Activated CD4-positive, alpha-beta T cell treated with anti-CD3 and anti-CD28 coated beads, Interleukin-2, amount 10 ng/mL, durations not matched to agents 7 days and 5 days (primary cell): ENCODE measurements around the gene ZNF441. TPM values are rescaled to one million over a fixed set of nuclear protein-coding genes. Genes with fewer than 3 reads are reported as not detected.
"Not testable (repeated sequence)": the region's sequence is repeated elsewhere in the genome, so short reads cannot be mapped to it uniquely, and the experiment has no call there.

ENCODE experiments used
- CTCF ChIA-PET: fragments of 350-600 bp; sonication (Branson Sonifier 250); formaldehyde crosslinking; loops from one replicate; lab custom pipeline; 2021; ENCODE audit warnings: antibody characterized with exemption; lab: Charles Lee
- POLR2A ChIA-PET: fragments of 350-600 bp; sonication (Branson Sonifier 250); formaldehyde crosslinking; loops from one replicate; lab custom pipeline; 2021; ENCODE audit warnings: antibody characterized with exemption; lab: Charles Lee
- DNase-seq: peaks from one replicate; pipeline ENCODE4 v3.0.0-alpha.2; 2020
- H3K27ac Mint-ChIP-seq: one replicate; pipeline ENCODE4 v1.8.0; 2021; ENCODE audit warnings: mild to moderate bottlenecking, moderate library complexity, mixed read lengths
- H3K27me3 Mint-ChIP-seq: one replicate; pipeline ENCODE4 v1.8.0; 2021; ENCODE audit warnings: mixed read lengths
- H3K36me3 Mint-ChIP-seq: one replicate; pipeline ENCODE4 v1.8.0; 2021; ENCODE audit warnings: low read depth, mixed read lengths
- H3K4me1 Mint-ChIP-seq: one replicate; pipeline ENCODE4 v1.8.0; 2021; ENCODE audit warnings: mixed read lengths
- H3K4me3 Mint-ChIP-seq: one replicate; pipeline ENCODE4 v1.8.0; 2021; ENCODE audit warnings: mild to moderate bottlenecking, moderate library complexity, mixed read lengths
- H3K9me3 Mint-ChIP-seq: one replicate; pipeline ENCODE4 v1.8.0; 2021; ENCODE audit warnings: mixed read lengths
- total RNA-seq, 2 experiments: library from RNA; stranded (reverse); gene quantifications; one replicate each; pipeline ENCODE4 v1.2.3, GENCODE V29; 2021

Gene ZNF441
- total RNA-seq, 2 experiments from 2014 or later, result 7.3 to 8.2 TPM

- Mint-ChIP-seq H3K4me1 (no peaks in the 10 kb centered on the region), H3K9me3 (peaks cover 51% of the 10 kb centered on the region), H3K4me3 (no peak overlapping the region), H3K27ac (no peak overlapping the region), H3K36me3 (peaks cover 2% of the 10 kb centered on the region), H3K27me3 (peaks cover 7% of the 10 kb centered on the region)
- ChIA-PET CTCF (no interaction called here), POLR2A (no interaction called here)
- DNase-seq, result no peak
Observed at GRCh38 chr19:11752244-11752736, 14.5 kb upstream of the ZNF441 start.

- POLR2A ChIA-PET, result no interaction called here
- peaks cover 49% of the 10 kb centered on the region for H3K9me3 Mint-ChIP-seq
- no peak overlapping the region for H3K27ac Mint-ChIP-seq
- DNase-seq, result no peak
- H3K4me1 Mint-ChIP-seq, result no peaks in the 10 kb centered on the region
- no peak overlapping the region for H3K4me3 Mint-ChIP-seq
- CTCF ChIA-PET, result no interaction called here
- H3K27me3 Mint-ChIP-seq, result peaks cover 4% of the 10 kb centered on the region
- no peaks in the 10 kb centered on the region for H3K36me3 Mint-ChIP-seq
Observed at GRCh38 chr19:11754663-11755062, 12.1 kb upstream of the ZNF441 start.

DNA sequence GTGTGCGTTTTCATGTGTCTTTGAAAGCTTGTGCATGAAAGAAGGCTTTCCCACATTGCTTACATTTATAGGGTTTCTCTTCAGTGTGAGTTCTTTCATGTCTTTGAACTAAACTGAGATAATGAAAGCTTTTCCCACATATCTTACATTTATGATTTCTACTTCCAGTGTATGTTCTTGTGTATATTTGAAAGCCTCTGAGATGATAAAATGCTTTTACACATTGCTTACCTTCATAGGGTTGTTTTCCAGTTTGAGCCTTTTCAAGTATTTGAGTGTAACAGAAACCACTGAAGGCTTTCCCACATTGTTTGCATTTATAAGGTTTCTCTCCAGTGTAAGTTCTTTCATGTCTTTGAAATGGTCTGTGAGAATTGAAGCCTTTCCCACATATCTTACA lies 9.8 kb upstream of the ZNF441 start:
- H3K4me1 Mint-ChIP-seq, result no peaks in the 10 kb centered on the region
- H3K27ac Mint-ChIP-seq, result no peak overlapping the region
- no peak overlapping the region for H3K4me3 Mint-ChIP-seq
- POLR2A ChIA-PET, result no interaction called here
- peaks cover 46% of the 10 kb centered on the region for H3K9me3 Mint-ChIP-seq
- DNase-seq, result no peak
- no peaks in the 10 kb centered on the region for H3K36me3 Mint-ChIP-seq
- CTCF ChIA-PET, result interaction anchor here (0.6 kb wide), 1 partner anchor 269 kb away, joined by 6 read pairs; no protein-coding TSS in a partner anchor
- no peaks in the 10 kb centered on the region for H3K27me3 Mint-ChIP-seq

DNA sequence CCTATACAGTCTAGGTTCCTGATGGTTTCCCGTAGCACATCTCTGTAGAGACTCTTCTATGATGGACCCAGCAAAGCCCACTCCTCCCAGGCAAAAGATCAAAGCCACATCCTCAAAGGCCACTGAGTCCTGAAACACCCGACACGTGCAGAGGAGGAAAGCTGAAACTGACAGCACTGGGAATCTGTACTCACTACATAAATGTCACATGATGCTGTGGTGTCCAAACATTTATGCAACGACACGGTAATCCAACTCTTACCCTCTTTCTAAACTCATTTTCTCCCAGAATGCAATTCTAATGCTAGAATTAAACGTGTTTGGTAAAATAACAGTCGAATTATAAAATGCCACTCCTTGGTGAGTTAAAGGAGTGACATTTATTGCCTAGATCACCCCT lies 7.0 kb upstream of the ZNF441 start:
- ChIA-PET POLR2A (no interaction called here), CTCF (no interaction called here)
- H3K27ac Mint-ChIP-seq, result no peak overlapping the region
- no peaks in the 10 kb centered on the region for H3K36me3 Mint-ChIP-seq
- H3K4me3 Mint-ChIP-seq, result no peak overlapping the region
- peaks cover 50% of the 10 kb centered on the region for H3K9me3 Mint-ChIP-seq
- no peaks in the 10 kb centered on the region for H3K4me1 Mint-ChIP-seq
- peaks cover 3% of the 10 kb centered on the region for H3K27me3 Mint-ChIP-seq
- no peak for DNase-seq

- ChIA-PET CTCF (no interaction called here), POLR2A (no interaction called here)
- Mint-ChIP-seq H3K9me3 (peaks cover 37% of the 10 kb centered on the region), H3K4me1 (peaks cover 13% of the 10 kb centered on the region), H3K27me3 (peaks cover 6% of the 10 kb centered on the region), H3K4me3 (no peak overlapping the region), H3K36me3 (peaks cover 1% of the 10 kb centered on the region), H3K27ac (no peak overlapping the region)
- DNase-seq, result no peak
Observed at GRCh38 chr19:11763117-11763516, 3.7 kb upstream of the ZNF441 start.

GRCh38 chr19:11763611-11764010 lies 3.2 kb upstream of the ZNF441 start:
- ChIA-PET POLR2A (no interaction called here), CTCF (no interaction called here)
- DNase-seq, result no peak
- Mint-ChIP-seq H3K9me3 (peaks cover 41% of the 10 kb centered on the region), H3K27ac (no peak overlapping the region), H3K36me3 (peaks cover 5% of the 10 kb centered on the region), H3K4me1 (peaks cover 18% of the 10 kb centered on the region), H3K4me3 (no peak overlapping the region), H3K27me3 (peaks cover 6% of the 10 kb centered on the region)

DNA sequence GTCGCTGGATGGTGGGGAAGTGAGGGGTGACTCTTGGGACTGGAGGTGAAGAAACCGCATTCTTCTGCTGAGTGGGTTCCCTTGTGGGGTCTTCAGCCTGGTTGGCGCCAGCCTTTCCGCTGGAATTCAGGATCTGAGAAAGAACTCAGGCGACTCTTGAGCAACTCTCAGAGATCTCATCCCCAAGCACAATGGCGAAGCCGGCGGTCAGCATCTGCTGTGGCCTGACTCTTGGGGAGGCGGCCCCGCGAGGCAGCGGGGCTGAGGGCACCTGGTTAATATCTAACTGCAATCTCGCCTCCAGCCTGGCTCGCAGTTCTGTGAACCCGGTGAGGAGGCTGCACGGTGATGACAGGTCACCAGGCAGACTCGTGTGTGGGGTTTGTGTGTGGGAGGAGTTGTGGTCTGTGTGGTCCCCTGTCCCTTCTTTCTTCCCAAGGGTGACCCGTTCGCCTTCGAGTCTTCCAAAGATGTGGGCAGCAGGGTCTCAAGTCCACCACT lies 883 bp downstream of the ZNF441 start:
- Mint-ChIP-seq H3K4me1 (peaks cover 25% of the 10 kb centered on the region), H3K27me3 (peaks cover 6% of the 10 kb centered on the region), H3K4me3 (peak overlapping the region; percentile 98), H3K36me3 (peaks cover 34% of the 10 kb centered on the region), H3K9me3 (peaks cover 50% of the 10 kb centered on the region), H3K27ac (peak overlapping the region; percentile 95)
- POLR2A ChIA-PET, result no interaction called here
- CTCF ChIA-PET, result no interaction called here
- DNase-seq, result peak; percentile 23

GRCh38 chr19:11769995-11770394 lies 3.2 kb downstream of the ZNF441 start:
- Mint-ChIP-seq H3K9me3 (peaks cover 52% of the 10 kb centered on the region), H3K4me1 (peaks cover 25% of the 10 kb centered on the region), H3K27me3 (peaks cover 1% of the 10 kb centered on the region), H3K36me3 (peaks cover 48% of the 10 kb centered on the region), H3K4me3 (no peak overlapping the region), H3K27ac (no peak overlapping the region)
- CTCF ChIA-PET, result no interaction called here
- DNase-seq, result no peak
- POLR2A ChIA-PET, result no interaction called here

GRCh38 chr19:11771520-11771919 lies 4.7 kb downstream of the ZNF441 start:
- POLR2A ChIA-PET, H3K27me3 Mint-ChIP-seq, H3K27ac Mint-ChIP-seq, H3K4me3 Mint-ChIP-seq, DNase-seq: not testable (repeated sequence)
- peaks cover 60% of the 10 kb centered on the region for H3K9me3 Mint-ChIP-seq
- H3K4me1 Mint-ChIP-seq, result peaks cover 23% of the 10 kb centered on the region
- CTCF ChIA-PET, result interaction anchor here (0.9 kb wide), 1 partner anchor 11 kb away, joined by 4 read pairs; no protein-coding TSS in a partner anchor
- peaks cover 54% of the 10 kb centered on the region for H3K36me3 Mint-ChIP-seq

DNA sequence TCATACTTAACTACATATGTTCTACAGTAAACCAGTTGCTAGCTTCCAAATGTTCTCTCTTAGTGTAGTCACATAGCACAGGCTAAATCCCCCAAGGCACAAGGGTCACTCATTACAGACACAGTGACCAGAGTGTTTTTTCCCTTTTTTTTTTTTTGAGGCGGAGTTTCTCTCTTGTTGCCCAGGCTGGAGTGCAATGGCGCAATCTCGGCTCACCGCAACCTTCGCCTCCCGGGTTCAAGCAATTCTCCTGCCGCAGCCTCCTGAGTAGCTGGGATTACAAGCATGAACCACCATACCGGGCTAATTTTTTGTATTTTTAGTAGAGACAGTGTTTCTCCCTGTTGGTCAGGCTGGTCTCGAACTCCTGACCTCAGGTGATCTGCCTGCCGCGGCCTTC lies 9.9 kb downstream of the ZNF441 start:
- CTCF ChIA-PET, H3K27ac Mint-ChIP-seq, POLR2A ChIA-PET, H3K4me1 Mint-ChIP-seq, H3K27me3 Mint-ChIP-seq, DNase-seq, H3K4me3 Mint-ChIP-seq: not testable (repeated sequence)
- Mint-ChIP-seq H3K9me3 (peaks cover 65% of the 10 kb centered on the region), H3K36me3 (peaks cover 76% of the 10 kb centered on the region)

GRCh38 chr19:11780431-11781020 lies 13.7 kb downstream of the ZNF441 start:
- POLR2A ChIA-PET, result no interaction called here
- CTCF ChIA-PET, result no interaction called here
- H3K4me1 Mint-ChIP-seq, result no peaks in the 10 kb centered on the region
- no peaks in the 10 kb centered on the region for H3K27me3 Mint-ChIP-seq
- H3K4me3 Mint-ChIP-seq, result no peak overlapping the region
- no peak for DNase-seq
- H3K9me3 Mint-ChIP-seq, result peaks cover 64% of the 10 kb centered on the region
- H3K36me3 Mint-ChIP-seq, result peaks cover 80% of the 10 kb centered on the region
- no peak overlapping the region for H3K27ac Mint-ChIP-seq

DNA sequence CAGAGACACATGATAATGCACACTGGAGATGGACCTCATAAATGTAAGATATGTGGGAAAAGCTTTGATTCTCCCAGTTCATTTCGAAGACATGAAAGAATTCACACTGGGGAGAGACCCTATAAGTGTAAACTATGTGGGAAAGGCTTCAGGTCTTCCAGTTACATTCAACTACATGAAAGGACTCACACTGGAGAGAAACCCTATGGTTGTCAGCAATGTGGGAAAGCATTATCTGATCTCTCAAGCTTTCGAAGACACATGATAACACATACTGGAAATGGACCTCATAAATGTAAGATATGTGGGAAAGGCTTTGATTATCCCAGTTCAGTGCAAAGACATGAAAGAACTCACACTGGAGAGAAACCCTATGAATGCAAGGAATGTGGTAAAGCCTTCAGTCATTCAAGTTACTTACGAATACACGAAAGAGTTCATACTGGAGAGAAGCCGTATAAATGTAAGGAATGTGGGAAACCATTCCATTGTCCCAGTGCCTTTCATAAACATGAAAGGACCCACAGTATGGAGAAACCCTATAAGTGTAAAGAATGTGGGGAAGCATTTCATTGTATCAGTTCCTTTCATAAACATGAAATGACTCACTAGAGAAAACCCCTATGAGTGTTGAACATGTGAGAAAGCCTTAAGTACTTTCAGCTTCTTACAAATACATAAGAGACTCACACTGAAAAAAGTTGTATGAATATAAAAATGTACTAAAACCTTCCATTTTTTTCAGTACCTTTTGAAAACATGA lies 14.7 kb downstream of the ZNF441 start:
- Mint-ChIP-seq H3K27me3 (no peaks in the 10 kb centered on the region), H3K9me3 (peaks cover 62% of the 10 kb centered on the region), H3K4me3 (no peak overlapping the region), H3K27ac (no peak overlapping the region), H3K36me3 (peaks cover 80% of the 10 kb centered on the region), H3K4me1 (no peaks in the 10 kb centered on the region)
- ChIA-PET POLR2A (no interaction called here), CTCF (interaction anchor here (0.8 kb wide), 1 partner anchor 190 kb away, joined by 3 read pairs; no protein-coding TSS in a partner anchor)
- DNase-seq, result no peak

DNA sequence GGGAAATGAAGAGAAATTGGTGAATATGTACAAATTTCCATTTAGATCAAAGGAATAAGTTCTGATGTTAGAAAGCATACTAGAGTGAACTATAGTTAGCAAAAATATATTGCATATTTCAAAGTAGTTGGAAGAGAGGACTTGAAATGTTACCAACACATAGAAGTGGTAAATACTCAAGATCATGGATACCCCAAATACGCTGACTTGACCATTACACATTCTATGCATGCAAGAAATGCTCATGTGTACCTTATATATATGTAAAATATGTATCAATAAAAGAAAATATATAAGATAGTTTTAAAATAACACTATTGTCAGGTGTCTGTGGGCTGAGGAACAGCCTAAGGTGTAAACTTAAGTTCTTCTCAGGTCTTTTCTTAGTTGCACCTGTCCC lies 17.0 kb downstream of the ZNF441 start:
- CTCF ChIA-PET, result no interaction called here
- peaks cover 59% of the 10 kb centered on the region for H3K9me3 Mint-ChIP-seq
- no peaks in the 10 kb centered on the region for H3K27me3 Mint-ChIP-seq
- H3K27ac Mint-ChIP-seq, result no peak overlapping the region
- peaks cover 59% of the 10 kb centered on the region for H3K36me3 Mint-ChIP-seq
- H3K4me3 Mint-ChIP-seq, result no peak overlapping the region
- H3K4me1 Mint-ChIP-seq, result no peaks in the 10 kb centered on the region
- POLR2A ChIA-PET, result no interaction called here
- no peak for DNase-seq
